Thoracic aorta (tissue), 2 donors: Measurements from ENCODE around the gene MYD88. TPM values are rescaled to one million over a fixed set of nuclear protein-coding genes. Genes with fewer than 3 reads are reported as not detected.

Experiments
- ATAC-seq: fragments of 150-250 bp; one replicate; pipeline ENCODE4 v1.8.0; 2017; ENCODE audit warnings: low read depth; ENCODE audit not compliant: insufficient number of reproducible peaks, low FRiP score
- DNase-seq: peaks from one replicate; pipeline ENCODE4 v3.0.0-alpha.2; 2020; ENCODE audit warnings: low spot score
- H3K27ac ChIP-seq, 2 donors: fragments of 200-600 bp; sonication (generic); 1 replicate in 1 of 2; 2 replicates in 1 of 2; pipeline ENCODE4 v1.5.1; 2016; ENCODE audit warnings: mild to moderate bottlenecking in 2 of 2, moderate library complexity in 2 of 2
- H3K27me3 ChIP-seq: fragments of 200-600 bp; sonication (generic); replicated peaks from 2 replicates; pipeline ENCODE4 v1.6.0; 2016; ENCODE audit warnings: mild to moderate bottlenecking; ENCODE audit not compliant: insufficient read depth
- H3K36me3 ChIP-seq: fragments of 200-600 bp; sonication (generic); one replicate; pipeline ENCODE4 v1.5.1; 2016
- H3K4me1 ChIP-seq, 2 donors: fragments of 200-600 bp; sonication (generic); 1 replicate in 1 of 2; 2 replicates in 1 of 2; pipeline versions ENCODE4 v1.5.1 to v1.6.0; 2016; ENCODE audit warnings: low read depth in 2 of 2, mild to moderate bottlenecking in 1 of 2; ENCODE audit not compliant: control insufficient read depth in 1 of 2
- H3K4me3 ChIP-seq: fragments of 200-600 bp; sonication (generic); 2 replicates; pipeline ENCODE4 v1.5.1; 2016; ENCODE audit warnings: mild to moderate bottlenecking
- H3K9me3 ChIP-seq: fragments of 200-600 bp; sonication (generic); 2 replicates; pipeline ENCODE4 v1.5.1; 2016
- total RNA-seq, 2 donors: library from RNA; depleted of rRNA; stranded (reverse); fragments of >200 nt; gene quantifications; one replicate each; pipeline versions ENCODE4 v1.1.0 to v1.2.3, GENCODE V29; 2016
- TF ChIP-seq, protein P1 (sequence below): fragments of 200-600 bp; sonication (generic); IDR thresholded peaks from one replicate; pipeline ENCODE4 v1.5.1; 2019; ENCODE audit warnings: antibody characterized with exemption

Gene MYD88
- total RNA-seq, 2 donors from 2014 or later: 27.8 to 49.7 TPM

DNA sequence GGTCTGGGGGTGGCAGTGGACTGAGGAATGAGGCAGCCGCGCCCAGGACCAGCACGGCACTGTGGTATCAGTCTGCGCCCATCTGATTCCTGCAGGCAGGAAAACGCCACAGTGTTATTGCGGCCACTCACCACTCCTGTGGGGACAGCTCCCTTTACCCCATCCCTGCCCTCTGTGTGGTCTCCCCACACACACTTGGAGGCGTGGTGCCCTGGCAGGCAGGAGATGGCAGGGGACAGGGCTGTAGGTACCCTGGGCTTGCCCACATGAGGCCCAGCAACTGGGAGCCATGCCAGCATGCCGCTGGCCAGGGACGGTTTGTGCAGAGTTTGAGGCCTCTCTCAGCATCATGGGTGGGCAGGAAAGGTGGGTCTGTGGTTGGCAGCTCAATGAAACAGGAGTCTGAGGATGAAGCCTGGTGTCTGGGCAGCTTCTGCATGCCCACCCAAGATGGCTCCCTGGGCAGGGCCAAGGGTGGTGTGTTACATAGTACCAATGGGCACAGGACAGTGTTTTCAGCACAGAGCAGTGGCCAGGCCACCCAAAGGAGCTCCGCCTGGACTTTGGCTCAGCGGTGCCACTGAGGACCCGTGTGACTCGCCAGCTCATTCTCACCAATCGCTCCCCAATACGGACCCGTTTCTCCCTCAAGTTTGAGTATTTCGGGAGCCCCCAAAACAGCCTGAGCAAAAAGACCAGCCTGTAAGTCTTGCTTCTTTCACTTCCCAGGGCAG is 28.7 kb upstream of the MYD88 start:
- Histone ChIP-seq H3K4me1 (no peaks in the 10 kb centered on the region), H3K4me3 (no peak overlapping the region), H3K27me3 (no peaks in the 10 kb centered on the region), H3K36me3 (no peaks in the 10 kb centered on the region), H3K9me3 (peaks cover 6% of the 10 kb centered on the region), H3K27ac (no peak overlapping the region)
- TF ChIP-seq, protein P1, sequence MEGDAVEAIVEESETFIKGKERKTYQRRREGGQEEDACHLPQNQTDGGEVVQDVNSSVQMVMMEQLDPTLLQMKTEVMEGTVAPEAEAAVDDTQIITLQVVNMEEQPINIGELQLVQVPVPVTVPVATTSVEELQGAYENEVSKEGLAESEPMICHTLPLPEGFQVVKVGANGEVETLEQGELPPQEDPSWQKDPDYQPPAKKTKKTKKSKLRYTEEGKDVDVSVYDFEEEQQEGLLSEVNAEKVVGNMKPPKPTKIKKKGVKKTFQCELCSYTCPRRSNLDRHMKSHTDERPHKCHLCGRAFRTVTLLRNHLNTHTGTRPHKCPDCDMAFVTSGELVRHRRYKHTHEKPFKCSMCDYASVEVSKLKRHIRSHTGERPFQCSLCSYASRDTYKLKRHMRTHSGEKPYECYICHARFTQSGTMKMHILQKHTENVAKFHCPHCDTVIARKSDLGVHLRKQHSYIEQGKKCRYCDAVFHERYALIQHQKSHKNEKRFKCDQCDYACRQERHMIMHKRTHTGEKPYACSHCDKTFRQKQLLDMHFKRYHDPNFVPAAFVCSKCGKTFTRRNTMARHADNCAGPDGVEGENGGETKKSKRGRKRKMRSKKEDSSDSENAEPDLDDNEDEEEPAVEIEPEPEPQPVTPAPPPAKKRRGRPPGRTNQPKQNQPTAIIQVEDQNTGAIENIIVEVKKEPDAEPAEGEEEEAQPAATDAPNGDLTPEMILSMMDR: no peak
- DNase-seq: no peak
- no peak for ATAC-seq

DNA sequence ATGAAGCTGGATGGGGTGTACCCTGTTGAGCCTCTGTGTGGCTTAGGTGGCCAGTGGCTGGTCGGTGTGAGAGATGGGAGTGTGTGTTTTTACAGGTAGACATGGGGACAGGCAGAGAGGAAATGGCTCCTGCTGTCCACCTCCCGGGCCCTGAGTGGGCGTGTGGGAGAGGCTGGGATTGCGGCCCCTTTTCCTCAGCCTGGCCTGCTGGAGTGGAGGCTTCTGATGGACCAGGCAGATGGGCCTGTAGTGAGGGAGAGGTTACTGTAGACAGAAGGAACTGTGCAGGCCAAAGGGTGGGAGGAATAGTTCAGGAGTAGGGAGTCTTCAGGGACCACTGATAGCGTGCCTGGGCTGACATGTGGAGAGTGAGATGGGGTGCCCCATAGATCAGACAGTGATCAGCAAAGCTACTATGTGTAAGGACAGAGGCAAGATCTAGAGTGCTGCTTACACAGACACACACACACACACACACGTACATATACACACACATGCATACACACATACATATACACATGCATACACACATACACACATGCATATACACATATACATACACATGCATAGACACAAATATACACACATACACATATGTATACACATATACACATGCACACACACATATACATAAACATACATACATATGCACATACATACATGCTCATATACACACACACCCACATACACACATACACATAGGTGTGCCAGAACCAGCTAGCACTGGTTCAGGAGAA is 28.0 kb upstream of the MYD88 start:
- H3K4me3 ChIP-seq: no peak overlapping the region
- no peaks in the 10 kb centered on the region for H3K4me1 ChIP-seq
- DNase-seq (no peak), ATAC-seq (no peak)
- H3K27me3 ChIP-seq: no peaks in the 10 kb centered on the region
- H3K27ac ChIP-seq: no peak overlapping the region
- no peaks in the 10 kb centered on the region for H3K36me3 ChIP-seq
- TF ChIP-seq, protein P1: no peak
- H3K9me3 ChIP-seq: peaks cover 4% of the 10 kb centered on the region

DNA sequence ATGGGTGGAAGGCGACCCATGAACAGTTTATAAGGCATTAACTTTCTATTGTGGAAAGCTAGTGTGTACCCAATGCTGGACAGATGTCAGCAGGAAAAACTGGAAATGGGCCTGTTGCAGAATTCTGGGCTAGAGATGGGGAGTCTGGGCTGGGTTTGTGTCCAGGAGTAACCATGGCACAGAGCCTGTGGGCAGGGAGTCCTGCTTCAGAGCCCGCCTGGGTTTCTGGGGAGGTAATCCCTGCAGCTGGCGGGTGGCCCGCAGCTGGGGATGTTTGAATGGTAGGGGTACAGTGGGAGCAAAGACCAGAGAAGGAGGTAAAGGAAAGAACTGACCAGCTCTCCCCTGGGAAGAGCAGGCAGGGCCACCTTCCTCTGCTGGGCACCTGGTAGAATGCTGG is 27.3 kb upstream of the MYD88 start:
- Histone ChIP-seq H3K4me3 (no peak overlapping the region), H3K4me1 (no peaks in the 10 kb centered on the region), H3K9me3 (no peaks in the 10 kb centered on the region), H3K27me3 (no peaks in the 10 kb centered on the region), H3K27ac (no peak overlapping the region), H3K36me3 (no peaks in the 10 kb centered on the region)
- TF ChIP-seq, protein P1: no peak
- no peak for DNase-seq
- no peak for ATAC-seq

DNA sequence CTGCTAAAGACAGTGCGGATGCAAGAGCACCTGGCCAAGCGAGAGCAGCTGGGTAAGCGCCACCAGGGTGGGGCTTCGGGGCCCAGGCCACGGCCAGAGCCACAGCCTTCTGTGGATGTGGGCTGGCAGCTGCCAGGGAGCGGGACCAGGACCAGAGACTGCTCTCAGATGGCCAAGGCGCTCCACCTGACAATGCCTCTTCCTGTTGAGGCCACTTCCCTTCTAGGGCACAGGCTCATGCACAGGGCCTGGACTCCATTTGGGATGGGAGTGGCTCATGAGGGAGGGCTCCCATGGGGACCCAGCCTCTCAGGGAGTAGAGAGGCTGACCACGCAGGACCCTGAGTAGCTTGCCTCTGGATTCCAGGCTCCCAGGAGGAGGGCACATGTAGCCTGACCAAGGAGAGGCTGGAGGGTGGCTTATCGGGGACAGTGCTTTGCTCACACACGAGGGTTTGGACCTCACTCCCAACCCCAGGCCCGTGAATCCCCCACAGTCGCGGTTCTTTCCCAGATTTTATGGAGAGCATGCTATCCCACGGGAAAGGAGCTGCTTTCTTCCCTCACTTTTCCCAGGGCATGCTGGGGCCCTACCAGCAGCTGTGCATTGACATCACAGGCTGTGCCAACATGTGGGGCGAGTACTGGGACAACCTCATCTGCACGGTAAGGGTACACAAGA is 26.6 kb upstream of the MYD88 start:
- ATAC-seq: no peak
- H3K27ac ChIP-seq: no peak overlapping the region
- H3K27me3 ChIP-seq: no peaks in the 10 kb centered on the region
- TF ChIP-seq, protein P1: no peak
- no peaks in the 10 kb centered on the region for H3K9me3 ChIP-seq
- no peak overlapping the region for H3K4me3 ChIP-seq
- no peaks in the 10 kb centered on the region for H3K36me3 ChIP-seq
- DNase-seq: no peak
- no peaks in the 10 kb centered on the region for H3K4me1 ChIP-seq

DNA sequence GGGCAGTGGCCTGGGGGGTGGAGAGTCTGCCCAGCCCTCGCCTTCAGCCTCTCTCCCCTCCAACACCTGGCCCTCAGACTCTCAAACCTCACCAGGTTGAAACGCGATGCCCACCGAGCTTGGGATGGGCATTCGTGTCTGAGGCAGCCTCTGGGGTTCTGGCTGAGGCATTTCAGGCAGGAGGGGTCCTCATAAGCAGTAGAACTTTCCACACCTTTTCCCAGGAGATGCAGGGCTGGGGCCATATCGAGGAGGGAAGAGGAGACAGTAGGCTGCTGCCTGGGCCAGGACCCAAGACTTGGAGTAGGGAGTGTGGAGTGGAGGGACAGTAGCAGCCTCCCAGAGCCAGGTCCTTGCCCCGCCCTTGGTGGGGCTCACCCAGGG is 26.1 kb upstream of the MYD88 start:
- Histone ChIP-seq H3K9me3 (no peaks in the 10 kb centered on the region), H3K27me3 (no peaks in the 10 kb centered on the region), H3K4me3 (no peak overlapping the region), H3K36me3 (no peaks in the 10 kb centered on the region), H3K4me1 (no peaks in the 10 kb centered on the region), H3K27ac (no peak overlapping the region)
- TF ChIP-seq, protein P1: no peak
- DNase-seq: no peak
- ATAC-seq: no peak
